NB4 (cell line): ENCODE results near the gene KLF18.
A peak's percentile ranks its signal among the peaks of the same experiment; 100 is the strongest.

ENCODE experiments used
- DNase-seq: peaks from one replicate; pipeline ENCODE4 v3.0.0; 2010; ENCODE audit warnings: low read depth
- H3K4me3 ChIP-seq: one replicate; pipeline ENCODE4 v1.5.1; 2011; ENCODE audit warnings: mild to moderate bottlenecking, low read depth, low read length, moderate library complexity
- MYC ChIP-seq: IDR thresholded peaks from 2 replicates; pipeline ENCODE4 v1.6.1; 2011; ENCODE audit warnings: low read depth, low read length
- POLR2A ChIP-seq: IDR thresholded peaks from 2 replicates; pipeline ENCODE4 v1.6.1; 2011; ENCODE audit warnings: mild to moderate bottlenecking; ENCODE audit not compliant: insufficient read length; ENCODE audit errors: extremely low read depth
- TF ChIP-seq, protein P1 (sequence below): IDR thresholded peaks from 2 replicates; pipeline ENCODE4 v1.6.1; 2011; ENCODE audit warnings: low read depth, low read length
- TF ChIP-seq, protein P2 (sequence below): IDR thresholded peaks from one replicate; pipeline ENCODE4 v1.5.1; 2012; ENCODE audit warnings: low read depth, low read length

The KLF18 gene

DNA sequence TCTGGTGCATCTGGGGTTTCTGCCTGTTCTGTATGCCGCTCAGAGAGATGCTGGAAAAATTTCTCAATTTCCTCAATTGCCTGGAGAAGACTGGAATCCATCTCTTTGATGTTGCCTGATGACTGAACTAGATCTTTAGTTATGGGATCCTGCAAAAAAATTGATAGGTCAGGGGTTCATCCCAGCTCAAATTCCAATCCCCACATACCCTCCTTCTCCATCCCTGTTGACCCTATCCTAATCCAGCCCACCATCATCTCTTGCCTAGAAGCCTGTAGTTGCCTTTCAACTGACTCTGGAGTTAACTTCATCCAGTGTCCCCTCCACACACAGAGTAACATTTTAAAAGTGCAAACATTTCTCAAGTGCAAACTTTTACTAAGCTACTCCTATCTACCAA, at the start of gene KLF18:
TSS of gene KLF18 (minus strand) at position 101 of the 400 bp plus-strand sequence. CDS start at position 101, 0 bp downstream.
- no peak for DNase-seq
- TF ChIP-seq, protein P1, sequence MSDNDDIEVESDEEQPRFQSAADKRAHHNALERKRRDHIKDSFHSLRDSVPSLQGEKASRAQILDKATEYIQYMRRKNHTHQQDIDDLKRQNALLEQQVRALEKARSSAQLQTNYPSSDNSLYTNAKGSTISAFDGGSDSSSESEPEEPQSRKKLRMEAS: no peak
- TF ChIP-seq, protein P2, sequence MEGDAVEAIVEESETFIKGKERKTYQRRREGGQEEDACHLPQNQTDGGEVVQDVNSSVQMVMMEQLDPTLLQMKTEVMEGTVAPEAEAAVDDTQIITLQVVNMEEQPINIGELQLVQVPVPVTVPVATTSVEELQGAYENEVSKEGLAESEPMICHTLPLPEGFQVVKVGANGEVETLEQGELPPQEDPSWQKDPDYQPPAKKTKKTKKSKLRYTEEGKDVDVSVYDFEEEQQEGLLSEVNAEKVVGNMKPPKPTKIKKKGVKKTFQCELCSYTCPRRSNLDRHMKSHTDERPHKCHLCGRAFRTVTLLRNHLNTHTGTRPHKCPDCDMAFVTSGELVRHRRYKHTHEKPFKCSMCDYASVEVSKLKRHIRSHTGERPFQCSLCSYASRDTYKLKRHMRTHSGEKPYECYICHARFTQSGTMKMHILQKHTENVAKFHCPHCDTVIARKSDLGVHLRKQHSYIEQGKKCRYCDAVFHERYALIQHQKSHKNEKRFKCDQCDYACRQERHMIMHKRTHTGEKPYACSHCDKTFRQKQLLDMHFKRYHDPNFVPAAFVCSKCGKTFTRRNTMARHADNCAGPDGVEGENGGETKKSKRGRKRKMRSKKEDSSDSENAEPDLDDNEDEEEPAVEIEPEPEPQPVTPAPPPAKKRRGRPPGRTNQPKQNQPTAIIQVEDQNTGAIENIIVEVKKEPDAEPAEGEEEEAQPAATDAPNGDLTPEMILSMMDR: no peak
- TF ChIP-seq POLR2A (no peak), MYC (no peak)
- no peak within 1 kb of the TSS for H3K4me3 ChIP-seq

- TF ChIP-seq, protein P2: no peak
- no peak for TF ChIP-seq POLR2A
- TF ChIP-seq, protein P1: no peak
- no peak for TF ChIP-seq MYC
- no peak overlapping the region for H3K4me3 ChIP-seq
- no peak for DNase-seq
Measured at GRCh38 chr1:44174630-44175029, 33.2 kb upstream of the KLF18 start.

- TF ChIP-seq MYC: no peak
- TF ChIP-seq, protein P1: no peak
- H3K4me3 ChIP-seq: no peak overlapping the region
- no peak for DNase-seq
Measured at GRCh38 chr1:44170281-44170823, 28.9 kb upstream of the KLF18 start.

DNA sequence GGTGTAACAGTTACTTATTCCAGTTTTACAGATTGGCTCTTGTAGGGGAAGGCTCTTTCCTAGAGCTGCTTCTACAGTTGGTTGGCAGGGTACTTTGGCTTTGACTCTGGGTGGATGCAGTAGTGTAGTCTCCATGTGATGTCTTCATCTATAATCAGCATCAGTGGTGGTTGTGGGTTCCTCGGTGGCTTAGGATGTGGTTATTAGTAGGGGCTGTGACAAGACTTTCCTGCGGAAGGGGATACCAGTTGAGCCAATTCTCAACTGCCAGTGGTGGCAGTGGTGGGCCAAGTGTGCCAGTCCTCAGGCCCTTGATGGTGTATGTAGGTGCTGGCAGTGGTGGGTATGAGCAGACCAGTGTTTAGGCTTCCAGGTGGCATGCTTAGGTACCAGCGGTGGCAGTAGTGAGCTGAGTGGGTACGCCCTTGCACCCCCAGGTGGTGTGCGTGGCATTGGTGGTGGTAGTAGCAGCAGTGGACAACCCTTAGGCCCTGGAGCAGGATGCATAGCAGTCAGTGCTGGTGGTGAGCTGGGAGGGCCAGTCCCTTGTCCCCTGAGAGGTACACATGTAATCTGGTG, 27.2 kb upstream of the KLF18 start:
- no peak overlapping the region for H3K4me3 ChIP-seq
- TF ChIP-seq, protein P1: no peak
- no peak for TF ChIP-seq POLR2A
- TF ChIP-seq, protein P2: no peak
- TF ChIP-seq MYC: no peak
- peak; percentile 6 for DNase-seq

GRCh38 chr1:44161546-44161945, 20.1 kb upstream of the KLF18 start:
- TF ChIP-seq MYC (no peak), POLR2A (no peak)
- TF ChIP-seq, protein P2: no peak
- TF ChIP-seq, protein P1: no peak
- DNase-seq: no peak

GRCh38 chr1:44158871-44159270, 17.4 kb upstream of the KLF18 start:
- no peak overlapping the region for H3K4me3 ChIP-seq
- no peak for TF ChIP-seq MYC
- TF ChIP-seq, protein P2: no peak
- no peak for TF ChIP-seq POLR2A
- TF ChIP-seq, protein P1: no peak
- no peak for DNase-seq

More at GRCh38 chr1:44161546-44161945, 20.1 kb upstream of the KLF18 start:
- H3K4me3 ChIP-seq: no peak overlapping the region
